ENCODE measurements around the gene HAGHL.

Gene HAGHL

DNA sequence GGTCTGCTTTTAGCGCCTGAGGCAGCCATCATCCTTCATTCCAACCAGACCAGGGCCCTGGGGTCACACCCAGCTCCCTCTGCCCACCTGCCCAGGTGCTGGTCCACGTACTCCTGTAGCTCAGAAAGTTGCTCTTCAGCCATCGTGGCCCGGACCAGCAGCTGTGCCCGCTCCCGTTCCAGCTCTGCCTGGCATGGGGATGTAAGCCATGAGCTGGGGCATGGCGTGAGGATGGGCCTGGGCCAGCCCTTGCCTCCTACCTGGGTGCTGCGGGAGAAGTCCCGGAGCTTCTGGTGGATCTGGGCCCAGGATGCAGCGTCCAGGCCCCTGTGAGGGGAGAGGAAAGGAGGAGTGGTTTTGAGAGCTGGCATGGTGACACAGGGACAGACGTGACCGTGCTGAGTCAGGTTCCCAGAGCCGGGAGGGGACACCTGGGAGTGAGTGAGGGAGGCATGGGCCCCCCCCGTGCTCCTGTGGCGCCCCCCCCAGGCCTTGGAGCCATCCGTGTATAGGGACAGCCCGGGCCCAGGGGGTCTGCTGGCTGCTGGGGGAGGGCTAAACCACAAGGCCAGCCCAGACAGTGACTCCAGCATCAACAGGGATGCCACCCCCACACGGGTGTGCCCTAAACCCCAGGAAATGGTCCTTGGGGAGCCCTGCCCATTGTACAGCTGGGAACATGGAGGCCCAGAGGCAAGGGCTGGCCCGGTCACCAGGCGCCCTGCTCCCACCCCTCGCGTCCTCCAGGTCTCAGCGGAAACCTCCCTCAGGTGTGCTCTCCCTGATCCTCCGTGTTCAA, 3.9 kb upstream of the HAGHL start:
- no peak for DNase-seq

GRCh38 chr16:723695-724094, 3.2 kb upstream of the HAGHL start:
- no peak for DNase-seq

GRCh38 chr16:724188-725040, 2.5 kb upstream of the HAGHL start:
- DNase-seq, result no peak

DNA sequence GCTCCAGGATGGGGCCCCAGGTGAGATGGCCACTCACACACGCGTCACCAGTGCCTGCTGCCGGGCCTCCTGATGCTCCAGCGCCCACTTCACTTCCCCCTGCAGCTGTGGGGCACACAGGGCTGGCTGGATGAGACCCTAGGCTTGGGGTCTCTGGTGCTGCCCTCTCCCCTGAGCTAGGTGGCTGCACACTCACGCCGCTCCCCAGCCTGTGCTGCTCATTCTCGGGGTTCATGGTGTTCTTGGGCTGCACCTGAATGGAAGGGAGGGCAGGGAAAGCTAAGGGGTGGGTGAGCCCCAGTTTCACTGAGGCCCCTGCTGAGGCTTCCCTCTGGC, 1.9 kb upstream of the HAGHL start:
- DNase-seq, result no peak

- DNase-seq, result no peak
Observed at GRCh38 chr16:725463-726187, 1.3 kb upstream of the HAGHL start.

- DNase-seq, result no peak
Observed at GRCh38 chr16:726188-726437, 793 bp upstream of the HAGHL start.

GRCh38 chr16:727291-727977, 528 bp downstream of the HAGHL start:
- DNase-seq, result no peak

DNA sequence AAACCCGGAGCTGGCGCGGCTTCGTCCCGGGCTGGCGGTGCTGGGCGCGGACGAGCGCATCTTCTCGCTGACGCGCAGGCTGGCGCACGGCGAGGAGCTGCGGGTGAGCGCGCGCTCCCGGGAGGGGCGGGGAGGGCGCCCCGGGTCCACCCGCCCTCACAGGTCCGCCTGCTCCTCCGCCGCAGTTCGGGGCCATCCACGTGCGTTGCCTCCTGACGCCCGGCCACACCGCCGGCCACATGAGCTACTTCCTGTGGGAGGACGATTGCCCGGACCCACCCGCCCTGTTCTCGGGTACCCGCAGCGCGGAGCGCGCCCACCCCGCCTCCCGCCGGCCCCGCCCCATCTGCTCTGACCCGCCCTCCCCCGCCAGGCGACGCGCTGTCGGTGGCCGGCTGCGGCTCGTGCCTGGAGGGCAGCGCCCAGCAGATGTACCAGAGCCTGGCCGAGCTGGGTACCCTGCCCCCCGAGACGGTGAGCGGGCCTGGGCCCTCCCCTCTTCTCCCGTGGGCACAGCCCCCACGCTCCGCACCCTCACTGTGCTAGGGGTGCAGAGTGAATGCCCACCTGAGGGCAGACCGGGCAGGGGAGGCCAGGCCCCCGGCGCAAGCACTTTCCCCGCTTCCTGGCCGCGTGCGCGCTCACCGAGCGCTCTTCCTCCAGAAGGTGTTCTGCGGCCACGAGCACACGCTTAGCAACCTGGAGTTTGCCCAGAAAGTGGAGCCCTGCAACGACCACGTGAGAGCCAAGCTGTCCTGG, 1.4 kb downstream of the HAGHL start:
- DNase-seq, result peak; percentile 67

DNA sequence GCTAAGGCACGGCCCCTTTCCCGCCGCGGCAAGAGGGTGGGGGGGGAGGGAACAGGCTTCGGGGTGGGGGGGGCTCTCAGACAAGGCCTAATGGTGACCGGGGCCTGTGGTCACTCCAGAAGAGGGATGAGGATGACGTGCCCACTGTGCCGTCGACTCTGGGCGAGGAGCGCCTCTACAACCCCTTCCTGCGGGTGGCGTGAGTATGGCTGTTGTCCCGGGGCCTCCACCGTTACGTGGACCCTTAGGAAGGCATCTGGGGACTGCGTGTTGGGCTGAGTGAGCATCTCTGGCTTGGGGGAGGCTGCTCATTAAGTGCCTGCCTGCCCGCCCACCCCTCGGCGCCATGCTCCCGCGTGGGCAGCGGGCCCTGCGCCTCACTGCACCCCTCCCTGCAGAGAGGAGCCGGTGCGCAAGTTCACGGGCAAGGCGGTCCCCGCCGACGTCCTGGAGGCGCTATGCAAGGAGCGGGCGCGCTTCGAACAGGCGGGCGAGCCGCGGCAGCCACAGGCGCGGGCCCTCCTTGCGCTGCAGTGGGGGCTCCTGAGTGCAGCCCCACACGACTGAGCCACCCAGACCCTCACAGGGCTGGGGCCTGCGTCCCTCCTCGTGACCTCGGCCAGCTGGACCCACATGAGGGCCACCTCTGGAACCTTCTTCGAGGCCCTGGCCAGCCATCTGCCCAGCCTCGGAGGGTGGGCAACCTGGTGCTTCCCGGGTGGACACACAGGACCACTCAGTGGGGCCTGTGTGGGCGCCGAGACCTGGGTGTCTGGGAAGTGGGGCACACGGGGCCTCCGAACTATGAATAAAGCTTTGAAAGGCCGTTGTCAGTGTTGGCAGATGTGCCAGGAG, 2.2 kb downstream of the HAGHL start:
- no peak for DNase-seq

GRCh38 chr16:729768-730665, 3.1 kb downstream of the HAGHL start:
- no peak for DNase-seq

- DNase-seq, result no peak
Observed at GRCh38 chr16:730666-731509, 4.0 kb downstream of the HAGHL start.

GRCh38 chr16:732332-732731, 5.4 kb downstream of the HAGHL start:
- DNase-seq, result no peak

DNA sequence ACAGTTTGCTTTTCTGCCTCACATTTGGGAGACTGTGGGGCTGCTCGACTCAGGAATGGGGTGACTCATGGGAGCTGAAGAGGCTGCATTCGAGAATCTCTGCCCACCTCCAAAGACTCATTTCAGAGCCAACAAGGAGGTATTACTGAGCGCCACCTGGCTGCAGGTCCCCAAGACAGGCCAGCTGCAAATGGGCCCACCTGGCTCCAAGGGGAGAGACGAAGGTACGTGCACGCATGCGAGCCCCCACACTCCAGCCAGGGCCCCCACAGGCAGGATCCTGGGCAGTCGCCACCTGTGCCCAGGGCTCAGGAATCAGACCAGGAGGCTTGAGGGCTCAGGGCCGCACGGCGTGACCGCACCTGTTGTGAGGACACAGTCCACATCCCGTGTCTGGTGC, 6.0 kb downstream of the HAGHL start:
- no peak for DNase-seq

DNA sequence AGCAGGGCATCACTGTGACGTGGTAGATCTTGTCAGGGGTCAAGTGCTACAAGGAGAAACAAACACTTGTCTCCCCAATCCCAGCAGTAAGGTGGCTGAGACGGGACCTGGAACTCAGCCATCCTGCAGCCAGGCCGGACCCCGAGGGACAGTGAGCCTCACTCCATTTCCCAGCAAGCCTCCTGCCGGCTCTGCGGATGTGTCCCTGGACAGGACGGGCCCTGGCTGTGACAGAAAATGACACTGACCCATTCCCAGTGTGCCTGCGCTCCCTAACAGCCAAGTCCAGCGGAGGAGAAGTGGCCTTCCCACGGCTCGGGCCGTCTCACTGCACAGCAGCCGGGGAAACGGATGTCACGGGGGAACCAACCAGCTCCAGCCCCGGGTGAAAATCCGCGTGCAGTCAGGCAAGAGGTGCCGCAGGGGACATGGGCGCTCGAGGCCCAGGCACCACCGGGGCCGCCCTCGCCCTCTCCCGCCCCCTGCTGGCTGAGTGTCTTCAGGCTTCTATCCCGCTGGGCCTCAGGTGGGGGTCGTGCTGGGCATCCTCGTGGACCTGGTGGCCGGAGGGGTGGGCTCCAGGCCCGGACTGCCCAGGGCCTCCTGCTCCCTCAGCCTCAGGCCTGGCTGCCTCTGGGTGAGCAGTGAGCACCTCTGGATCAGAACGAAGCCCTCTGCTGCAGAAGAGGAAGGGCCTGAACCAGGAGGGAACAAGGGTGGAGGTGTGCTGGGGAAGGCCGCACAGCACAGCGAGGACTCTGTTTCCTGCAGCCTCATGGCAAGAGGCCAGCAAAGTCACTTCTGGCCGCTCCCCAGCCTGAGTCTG, 6.7 kb downstream of the HAGHL start:
- no peak for DNase-seq

- no peak for DNase-seq
Observed at GRCh38 chr16:734208-734980, 7.5 kb downstream of the HAGHL start.

- no peak for DNase-seq
Observed at GRCh38 chr16:734981-735881, 8.3 kb downstream of the HAGHL start.
